HK-2 (cell line): ENCODE measurements around the gene ONECUT2.

Source experiments
- DNase-seq: peaks from one replicate; pipeline ENCODE4 v3.0.0-alpha.2; 2018; ENCODE audit not compliant: unreplicated experiment

The ONECUT2 gene

DNA sequence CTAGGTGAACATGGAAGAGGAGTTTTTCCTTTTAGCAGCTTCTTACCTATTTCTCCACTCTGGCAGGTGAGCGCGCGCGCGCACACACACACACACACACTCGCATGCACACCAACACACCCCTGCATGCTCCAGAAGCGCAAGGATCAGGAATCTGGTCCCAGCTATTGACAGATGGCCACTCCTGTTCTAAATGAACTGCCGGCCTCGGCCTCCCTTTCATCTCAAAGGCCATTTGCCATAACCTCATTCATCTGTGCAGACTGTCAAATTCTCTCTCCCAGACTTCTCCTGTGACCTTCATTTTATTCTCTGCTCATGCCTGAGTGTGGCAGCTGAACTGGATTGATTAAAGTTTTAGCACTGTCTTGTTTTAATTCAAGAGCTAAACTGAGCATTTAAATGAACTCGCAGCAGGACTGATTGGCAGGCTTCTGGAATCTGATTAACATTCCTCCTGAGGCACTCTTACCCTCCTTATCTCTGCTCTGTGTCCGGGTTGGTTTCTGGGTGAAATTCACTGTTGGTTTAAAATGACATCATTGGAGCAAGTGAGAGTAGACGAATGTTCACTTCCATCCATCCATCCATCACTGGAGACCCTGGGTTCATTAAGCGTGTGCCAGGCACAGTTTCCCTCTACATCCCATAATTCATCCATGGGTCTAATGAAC lies 92.5 kb downstream of the ONECUT2 start:
- DNase-seq = no peak

DNA sequence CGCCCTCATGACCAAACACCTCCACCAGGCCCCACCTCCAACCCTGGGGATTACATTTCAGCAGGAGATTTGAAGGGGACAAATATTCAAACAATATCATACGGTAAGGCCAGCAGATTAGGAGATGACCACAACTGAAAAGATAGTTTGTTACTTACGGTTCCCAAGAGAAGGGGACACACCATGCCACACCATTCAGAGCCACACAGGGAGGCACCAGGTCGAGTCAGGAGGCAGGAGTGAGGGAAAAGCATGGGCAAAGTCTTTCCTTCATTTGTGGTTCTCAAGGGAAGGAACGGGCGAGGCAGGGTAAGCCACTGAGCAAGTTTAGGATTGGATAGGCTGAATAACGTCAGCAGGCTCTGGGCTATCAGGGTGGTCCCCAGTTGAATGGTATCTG lies 94.0 kb downstream of the ONECUT2 start:
- DNase-seq = no peak

GRCh38 chr18:57533006-57533867 lies 98.1 kb downstream of the ONECUT2 start:
- no peak for DNase-seq

- no peak for DNase-seq
Measured at GRCh38 chr18:57533868-57534510, 98.8 kb downstream of the ONECUT2 start.

GRCh38 chr18:57534511-57534909 lies 99.3 kb downstream of the ONECUT2 start:
- no peak for DNase-seq

DNA sequence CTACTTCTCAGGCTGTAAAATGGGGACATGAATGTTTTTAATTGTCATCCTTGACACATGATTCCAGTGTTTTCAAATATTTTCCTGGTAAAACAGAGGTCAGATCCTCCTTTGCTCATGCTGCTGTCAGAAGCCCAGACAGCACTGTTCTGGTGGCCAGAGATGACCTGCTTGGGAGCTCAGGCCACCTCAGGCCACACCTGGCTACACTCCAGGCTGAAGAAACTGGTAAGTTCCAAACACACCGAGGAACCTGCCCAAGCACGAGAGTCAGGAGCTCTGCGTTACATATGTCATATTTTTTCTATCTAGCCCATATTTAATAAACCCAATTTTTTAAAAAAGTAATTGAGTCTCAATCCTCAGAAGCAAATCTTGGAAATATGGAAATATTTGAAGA lies 103.4 kb downstream of the ONECUT2 start:
- DNase-seq = no peak

DNA sequence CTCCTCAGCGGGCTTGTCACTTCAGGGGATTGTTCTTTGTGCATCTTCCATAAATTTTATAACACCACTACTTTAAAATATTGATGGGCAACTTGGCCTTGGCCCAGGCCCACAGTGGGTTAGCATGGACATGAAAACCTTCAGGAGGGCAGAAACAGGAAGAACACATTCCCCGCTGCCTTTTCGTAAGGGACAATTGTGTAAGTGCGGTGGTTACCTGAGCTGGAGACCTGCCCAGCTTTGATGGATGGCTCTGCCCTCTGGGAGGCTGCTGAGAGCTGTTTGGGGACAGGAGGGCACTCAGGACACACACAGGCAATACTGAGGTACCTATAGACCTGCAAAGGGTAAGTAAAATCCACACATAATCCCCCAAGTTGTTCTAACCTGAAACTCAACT lies 104.5 kb downstream of the ONECUT2 start:
- DNase-seq = no peak
